GM20431 (cell line): ENCODE results near the gene NKD2.
"Not testable (repeated sequence)": the region's sequence is repeated elsewhere in the genome, so short reads cannot be mapped to it uniquely, and the experiment has no call there.

Experiments used
- in situ Hi-C: fragments of 300-500 bp; cut with MseI, MboI; formaldehyde crosslinking; loops from one replicate; pipeline ENCODE4 v1.15.0; 2020; ENCODE audit warnings: low sequenced_read_pairs; ENCODE audit not compliant: unreplicated experiment

Gene NKD2

GRCh38 chr5:998246-999031 is 10.2 kb upstream of the NKD2 start:
- in situ Hi-C loops: no loop called here

GRCh38 chr5:999032-999501 is 9.5 kb upstream of the NKD2 start:
- in situ Hi-C loops: no loop called here

GRCh38 chr5:999724-1000123 is 8.9 kb upstream of the NKD2 start:
- in situ Hi-C loops: no loop called here

- in situ Hi-C loops: no loop called here
Observed at GRCh38 chr5:1000329-1000728, 8.3 kb upstream of the NKD2 start.

GRCh38 chr5:1000831-1001230 is 7.8 kb upstream of the NKD2 start:
- in situ Hi-C loops: not testable (repeated sequence)

GRCh38 chr5:1001406-1002270 is 7.0 kb upstream of the NKD2 start:
- in situ Hi-C loops: no loop called here

- in situ Hi-C loops: no loop called here
Observed at GRCh38 chr5:1002271-1002546, 6.4 kb upstream of the NKD2 start.

GRCh38 chr5:1002836-1003235 is 5.8 kb upstream of the NKD2 start:
- in situ Hi-C loops: no loop called here

GRCh38 chr5:1003296-1003937 is 5.2 kb upstream of the NKD2 start:
- in situ Hi-C loops: no loop called here

- in situ Hi-C loops: no loop called here
Observed at GRCh38 chr5:1004461-1005248, 3.9 kb upstream of the NKD2 start.

GRCh38 chr5:1005249-1005851 is 3.3 kb upstream of the NKD2 start:
- in situ Hi-C loops: no loop called here

- in situ Hi-C loops: no loop called here
Observed at GRCh38 chr5:1005904-1006655, 2.5 kb upstream of the NKD2 start.

GRCh38 chr5:1006656-1007071 is 1.9 kb upstream of the NKD2 start:
- in situ Hi-C loops: no loop called here

- in situ Hi-C loops: no loop called here
Observed at GRCh38 chr5:1007221-1007680, 1.4 kb upstream of the NKD2 start.

- in situ Hi-C loops: no loop called here
Observed at GRCh38 chr5:1007681-1008450, 736 bp upstream of the NKD2 start.

- in situ Hi-C loops: no loop called here
Observed at GRCh38 chr5:1009359-1010180, 968 bp downstream of the NKD2 start.

GRCh38 chr5:1010181-1010510 is 1.5 kb downstream of the NKD2 start:
- in situ Hi-C loops: no loop called here

- in situ Hi-C loops: no loop called here
Observed at GRCh38 chr5:1010641-1011046, 2.0 kb downstream of the NKD2 start.
